Activated CD4-positive, alpha-beta T cell treated with anti-CD3 and anti-CD28 coated beads for 24 hours (primary cell): ENCODE results near the gene TRRAP.

Source experiments
- DNase-seq, 2 donors: peaks; one replicate each; pipeline ENCODE4 v3.0.0-alpha.2; 2020; ENCODE audit warnings: low read depth in 2 of 2

The TRRAP gene

GRCh38 chr7:99005776-99006175 is 127.4 kb downstream of the TRRAP start:
- no peak for DNase-seq

GRCh38 chr7:99006739-99007424 is 128.6 kb downstream of the TRRAP start:
- no peak for DNase-seq

- DNase-seq = no peak
Measured at GRCh38 chr7:99008181-99008631, 129.9 kb downstream of the TRRAP start.

GRCh38 chr7:99008921-99009530 is 130.7 kb downstream of the TRRAP start:
- no peak for DNase-seq

GRCh38 chr7:99010281-99010680 is 131.9 kb downstream of the TRRAP start:
- DNase-seq = no peak

GRCh38 chr7:99011341-99011705 is 133.0 kb downstream of the TRRAP start:
- no peak for DNase-seq

GRCh38 chr7:99011706-99012404 is 133.5 kb downstream of the TRRAP start:
- DNase-seq = no peak

GRCh38 chr7:99012722-99013121 is 134.4 kb downstream of the TRRAP start:
- DNase-seq = no peak

GRCh38 chr7:99013266-99014112 is 135.2 kb downstream of the TRRAP start:
- DNase-seq = no peak

GRCh38 chr7:99014113-99014985 is 136.0 kb downstream of the TRRAP start:
- DNase-seq = no peak

- no peak for DNase-seq
Measured at GRCh38 chr7:99016196-99016595, 137.9 kb downstream of the TRRAP start.

GRCh38 chr7:99019523-99020412 is 141.4 kb downstream of the TRRAP start:
- no peak for DNase-seq

- no peak for DNase-seq
Measured at GRCh38 chr7:99020413-99020715, 142.0 kb downstream of the TRRAP start.

- no peak for DNase-seq
Measured at GRCh38 chr7:99021941-99022560, 143.7 kb downstream of the TRRAP start.

- no peak for DNase-seq
Measured at GRCh38 chr7:99024066-99024465, 145.7 kb downstream of the TRRAP start.

- no peak for DNase-seq
Measured at GRCh38 chr7:99027241-99027640, 148.9 kb downstream of the TRRAP start.

GRCh38 chr7:99027841-99028240 is 149.5 kb downstream of the TRRAP start:
- no peak for DNase-seq

GRCh38 chr7:99028261-99028973 is 150.1 kb downstream of the TRRAP start:
- no peak for DNase-seq
